Measurements from ENCODE around the gene TANC1.

The TANC1 gene

DNA sequence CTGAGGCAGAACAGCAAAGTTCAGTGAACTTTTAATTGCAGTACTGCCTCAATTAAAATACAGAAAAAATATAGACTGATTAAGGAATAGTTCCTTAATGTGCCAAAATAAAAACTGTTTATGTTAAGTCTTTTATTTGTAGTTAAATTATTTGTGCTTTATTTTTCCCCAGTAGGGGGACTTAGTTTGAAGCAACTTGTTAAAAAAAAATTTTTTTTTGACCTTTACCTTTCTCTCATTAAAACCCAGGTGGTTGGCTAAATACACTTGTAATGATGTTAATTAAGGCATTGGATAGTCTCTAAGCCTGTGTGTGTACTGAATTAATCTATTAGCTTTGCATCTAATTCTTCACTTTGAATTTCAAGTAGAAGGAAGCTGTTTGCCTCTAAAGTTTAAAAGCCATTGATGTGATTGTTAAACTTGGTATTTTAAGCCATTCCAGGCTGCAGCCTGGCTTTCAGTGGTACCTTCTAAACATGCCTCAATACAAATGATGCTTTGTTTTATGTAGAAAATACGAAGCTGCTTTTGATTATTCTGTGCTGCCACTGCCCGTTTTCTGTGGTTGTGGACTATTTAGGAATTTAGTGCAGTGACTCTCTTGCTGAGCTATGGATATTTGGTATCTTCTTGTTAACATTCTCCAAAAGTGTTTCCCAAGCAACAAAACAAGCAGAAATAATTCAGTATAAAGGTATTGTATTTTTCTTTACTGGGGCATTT lies 102.9 kb downstream of the TANC1 start:
- TF ChIP-seq, protein P1, sequence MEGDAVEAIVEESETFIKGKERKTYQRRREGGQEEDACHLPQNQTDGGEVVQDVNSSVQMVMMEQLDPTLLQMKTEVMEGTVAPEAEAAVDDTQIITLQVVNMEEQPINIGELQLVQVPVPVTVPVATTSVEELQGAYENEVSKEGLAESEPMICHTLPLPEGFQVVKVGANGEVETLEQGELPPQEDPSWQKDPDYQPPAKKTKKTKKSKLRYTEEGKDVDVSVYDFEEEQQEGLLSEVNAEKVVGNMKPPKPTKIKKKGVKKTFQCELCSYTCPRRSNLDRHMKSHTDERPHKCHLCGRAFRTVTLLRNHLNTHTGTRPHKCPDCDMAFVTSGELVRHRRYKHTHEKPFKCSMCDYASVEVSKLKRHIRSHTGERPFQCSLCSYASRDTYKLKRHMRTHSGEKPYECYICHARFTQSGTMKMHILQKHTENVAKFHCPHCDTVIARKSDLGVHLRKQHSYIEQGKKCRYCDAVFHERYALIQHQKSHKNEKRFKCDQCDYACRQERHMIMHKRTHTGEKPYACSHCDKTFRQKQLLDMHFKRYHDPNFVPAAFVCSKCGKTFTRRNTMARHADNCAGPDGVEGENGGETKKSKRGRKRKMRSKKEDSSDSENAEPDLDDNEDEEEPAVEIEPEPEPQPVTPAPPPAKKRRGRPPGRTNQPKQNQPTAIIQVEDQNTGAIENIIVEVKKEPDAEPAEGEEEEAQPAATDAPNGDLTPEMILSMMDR (IDR thresholded peaks at IDR 0.05; ENCODE audit: borderline replicate concordance, insufficient read depth, low read depth, low read length) = no peak

DNA sequence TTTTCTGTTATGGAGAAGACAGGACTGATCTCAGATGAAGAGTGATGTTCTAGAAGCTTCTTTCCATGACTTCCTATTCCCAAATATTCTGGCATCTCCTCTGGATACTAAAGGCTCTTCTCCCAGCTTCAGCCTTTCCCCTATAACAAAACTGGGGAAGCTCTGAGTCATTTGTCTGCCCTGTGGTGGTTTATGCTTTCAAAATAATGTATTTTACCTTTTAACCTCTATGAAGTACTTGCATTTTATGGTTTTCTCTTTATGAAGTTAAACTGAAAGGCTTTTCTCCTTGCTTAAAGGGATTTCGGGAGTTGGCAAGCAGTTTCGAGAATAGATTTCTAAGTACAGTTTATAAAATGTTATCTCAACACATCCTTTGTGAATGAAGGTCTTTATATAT lies 104.4 kb downstream of the TANC1 start:
- no peak overlapping the region for H3K4me3 ChIP-seq (ENCODE audit: low read depth, low read length)
- TF ChIP-seq, protein P1 (IDR thresholded peaks at IDR 0.05; ENCODE audit: borderline replicate concordance, insufficient read depth, low read depth, low read length) = no peak

More for the DNA sequence above, 102.9 kb downstream of the TANC1 start:
- no peak overlapping the region for H3K4me3 ChIP-seq (ENCODE audit: low read depth, low read length)

DNA sequence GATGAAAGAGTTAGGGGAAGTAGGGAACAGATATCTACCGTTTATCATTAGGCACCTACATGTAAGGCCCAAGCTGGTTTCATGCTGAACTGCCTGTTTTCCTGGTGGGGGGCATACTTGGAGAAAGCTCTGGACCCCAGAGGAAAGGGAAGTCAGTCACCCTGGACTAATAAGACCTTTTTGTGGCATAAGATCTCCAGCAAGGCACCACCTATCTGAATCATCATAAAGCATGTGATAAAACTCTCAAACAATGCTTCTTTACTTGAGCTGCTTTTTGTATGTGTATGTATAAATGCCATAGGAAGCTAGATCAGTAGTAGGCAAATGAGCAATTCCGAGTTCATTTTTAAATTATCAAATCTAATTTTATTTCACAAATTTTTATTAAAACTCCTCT lies 104.8 kb downstream of the TANC1 start:
- TF ChIP-seq, protein P1 (IDR thresholded peaks at IDR 0.05; ENCODE audit: borderline replicate concordance, insufficient read depth, low read depth, low read length) = no peak
- no peak overlapping the region for H3K4me3 ChIP-seq (ENCODE audit: low read depth, low read length)

DNA sequence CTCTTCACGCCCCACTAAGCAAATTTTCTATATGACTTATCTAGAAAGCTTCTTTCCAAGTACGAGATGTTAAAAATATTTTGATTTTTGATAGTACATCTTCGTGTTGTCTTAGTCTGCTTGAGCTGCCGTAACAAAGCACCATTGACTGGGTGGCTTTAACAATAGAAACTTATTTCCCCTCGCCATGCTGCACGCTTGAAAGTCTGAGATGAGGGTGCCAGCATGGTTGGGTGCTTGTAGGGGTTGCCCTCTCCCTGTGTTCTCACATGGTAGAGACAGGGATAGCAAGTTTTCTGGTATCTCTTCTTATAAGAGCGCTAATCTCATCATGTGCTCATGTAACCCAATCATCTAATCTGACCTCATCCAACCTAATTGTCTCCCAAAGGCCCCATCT lies 106.2 kb downstream of the TANC1 start:
- no peak overlapping the region for H3K4me3 ChIP-seq (ENCODE audit: low read depth, low read length)
- TF ChIP-seq, protein P1 (IDR thresholded peaks at IDR 0.05; ENCODE audit: borderline replicate concordance, insufficient read depth, low read depth, low read length) = no peak

DNA sequence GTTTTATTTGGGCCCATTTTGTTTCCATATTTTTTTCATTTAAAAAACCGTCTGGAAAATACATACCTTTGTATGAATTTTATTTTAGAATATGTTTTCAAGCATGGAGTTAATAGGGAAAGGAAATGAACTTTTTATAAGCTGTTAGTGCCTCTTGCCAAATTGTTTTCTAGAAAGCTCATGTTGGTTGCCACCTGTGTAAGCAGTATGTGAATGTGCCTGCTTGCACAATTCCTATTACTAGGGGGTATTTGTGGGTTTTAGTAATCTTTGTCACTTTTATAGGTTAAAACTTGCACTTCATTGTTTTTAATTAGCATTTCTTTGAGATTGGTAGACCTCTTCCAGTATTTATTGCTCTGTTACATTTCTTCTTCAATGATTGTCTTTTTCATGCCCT lies 107.3 kb downstream of the TANC1 start:
- no peak overlapping the region for H3K4me3 ChIP-seq (ENCODE audit: low read depth, low read length)
- TF ChIP-seq, protein P1 (IDR thresholded peaks at IDR 0.05; ENCODE audit: borderline replicate concordance, insufficient read depth, low read depth, low read length) = no peak

DNA sequence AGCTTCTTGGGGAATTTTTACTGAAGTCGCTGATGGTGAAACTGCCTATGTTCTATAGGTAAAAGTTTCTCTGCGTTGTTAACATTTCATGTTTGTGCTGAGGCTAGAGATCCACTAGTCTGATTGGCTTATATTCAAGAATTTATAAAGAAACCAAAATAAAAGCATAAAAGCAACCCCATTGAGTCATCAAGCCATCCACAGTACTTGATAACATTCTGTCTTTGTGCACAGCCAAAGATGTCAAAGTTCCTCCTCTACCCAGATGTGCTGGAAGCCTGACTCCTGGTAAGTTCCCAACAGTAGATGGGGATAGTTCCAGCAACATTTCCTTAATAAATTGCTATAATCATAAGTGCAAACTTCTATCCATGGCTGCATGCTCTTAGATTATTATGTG lies 107.8 kb downstream of the TANC1 start:
- no peak overlapping the region for H3K4me3 ChIP-seq (ENCODE audit: low read depth, low read length)
- TF ChIP-seq, protein P1 (IDR thresholded peaks at IDR 0.05; ENCODE audit: borderline replicate concordance, insufficient read depth, low read depth, low read length) = no peak

DNA sequence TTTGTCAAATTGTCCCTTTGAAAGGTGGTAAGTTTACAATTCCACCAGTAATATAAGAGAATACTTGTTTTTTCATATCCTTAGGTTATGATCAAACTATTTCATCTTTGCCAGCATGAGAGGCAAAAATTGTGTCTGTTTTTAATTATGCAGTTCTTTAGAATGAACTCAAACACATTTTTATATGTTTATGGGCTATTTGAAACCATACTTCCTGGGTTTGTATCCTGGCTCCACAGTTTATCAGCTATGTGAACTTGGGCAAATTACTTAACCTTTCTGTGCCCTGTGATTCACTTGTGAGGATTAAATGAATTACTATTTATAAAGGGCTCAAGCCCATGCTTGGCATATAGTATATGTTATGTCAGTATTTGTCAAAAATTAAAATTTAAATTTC lies 109.4 kb downstream of the TANC1 start:
- TF ChIP-seq, protein P1 (IDR thresholded peaks at IDR 0.05; ENCODE audit: borderline replicate concordance, insufficient read depth, low read depth, low read length) = no peak
- H3K4me3 ChIP-seq (ENCODE audit: low read depth, low read length) = no peak overlapping the region

Data from GM12875 (cell line).